ENCODE data around the gene MIA.
A peak's percentile ranks its signal among the peaks of the same experiment; 100 is the strongest.
"Not testable (repeated sequence)": the region's sequence is repeated elsewhere in the genome, so short reads cannot be mapped to it uniquely, and the experiment has no call there.

The MIA gene

DNA sequence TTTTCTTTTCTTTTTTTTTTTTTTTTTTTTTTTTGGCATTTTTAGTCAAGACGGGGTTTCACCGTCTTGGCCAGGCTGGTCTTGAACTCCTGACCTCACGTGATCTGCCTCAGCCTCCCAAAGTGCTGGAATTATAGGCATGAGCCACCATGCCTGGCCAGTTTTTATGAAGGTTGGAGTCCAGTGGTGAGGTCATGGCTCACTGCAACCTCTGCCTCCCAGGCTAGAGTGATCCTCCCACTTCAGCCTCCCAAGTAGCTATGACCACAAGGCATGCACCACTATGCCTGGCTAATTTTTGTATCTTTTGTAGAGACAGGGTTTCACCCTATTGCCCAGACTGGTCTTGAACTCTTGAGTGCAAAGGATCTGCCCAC is 20.1 kb upstream of the MIA start:
- DNase-seq (ENCODE audit: low read depth in 1 of 2, low spot score in 1 of 2), result no peak
- in situ Hi-C loops (cut with HindIII; ENCODE audit: low pct_unique_long_range_greater_than_20kb, low sequenced_read_pairs), result no loop called here
- no peak for TF ChIP-seq JUND (IDR thresholded peaks at IDR 0.05; ENCODE audit: low read depth)

DNA sequence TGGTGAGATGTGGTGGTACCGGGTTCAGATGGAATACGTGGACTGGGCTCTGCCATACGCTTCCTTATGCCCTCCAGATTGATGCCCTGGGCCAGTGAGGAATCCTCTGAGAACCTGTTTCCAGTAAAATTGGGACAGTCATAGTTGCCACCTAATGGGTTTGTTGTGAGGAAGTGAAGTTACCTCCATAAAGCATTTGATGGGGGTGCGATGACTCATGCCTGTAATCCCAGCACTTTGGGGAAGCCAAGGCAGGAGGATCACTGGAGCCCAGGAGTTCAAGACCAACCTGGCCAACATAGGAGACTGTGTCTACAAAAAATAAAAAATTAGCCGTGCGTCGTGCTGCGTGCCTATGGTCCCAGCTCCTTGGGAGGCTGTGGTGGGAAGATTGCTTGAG is 19.5 kb upstream of the MIA start:
- no peak for TF ChIP-seq JUND (IDR thresholded peaks at IDR 0.05; ENCODE audit: low read depth)
- in situ Hi-C loops (cut with HindIII; ENCODE audit: low pct_unique_long_range_greater_than_20kb, low sequenced_read_pairs), result no loop called here
- no peak for DNase-seq (ENCODE audit: low read depth in 1 of 2, low spot score in 1 of 2)

DNA sequence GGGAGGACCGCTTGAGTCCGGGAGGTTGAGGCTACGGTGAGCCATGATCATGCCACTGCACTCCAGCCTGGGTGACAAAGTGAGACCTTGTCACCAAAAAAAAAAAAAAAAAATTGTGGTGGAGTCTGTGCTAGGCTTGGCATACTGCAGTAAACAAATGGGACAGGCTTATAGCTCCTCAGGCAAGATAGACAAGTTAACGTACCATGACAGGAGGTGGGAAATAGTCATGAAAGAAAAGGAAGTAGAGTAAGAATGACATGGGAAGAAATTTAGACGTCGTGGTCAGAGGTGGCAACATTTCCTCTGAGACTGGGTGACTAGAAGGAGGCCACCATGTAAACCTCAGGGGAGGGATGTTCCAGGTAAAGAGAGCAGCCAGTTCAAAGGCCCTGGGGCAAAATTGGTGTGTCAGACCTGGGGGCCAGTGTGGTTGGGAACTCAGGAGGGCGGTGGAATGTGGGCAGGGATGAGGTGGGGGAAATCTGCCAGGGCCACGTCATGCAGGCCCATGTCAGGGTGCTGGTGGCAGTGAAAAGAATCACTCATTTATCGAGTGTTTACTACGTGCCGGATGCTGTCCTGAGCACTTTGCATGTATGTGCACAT is 18.7 kb upstream of the MIA start:
- no peak for DNase-seq (ENCODE audit: low read depth in 1 of 2, low spot score in 1 of 2)
- TF ChIP-seq JUND (IDR thresholded peaks at IDR 0.05; ENCODE audit: low read depth), result no peak
- in situ Hi-C loops (cut with HindIII; ENCODE audit: low pct_unique_long_range_greater_than_20kb, low sequenced_read_pairs), result no loop called here

DNA sequence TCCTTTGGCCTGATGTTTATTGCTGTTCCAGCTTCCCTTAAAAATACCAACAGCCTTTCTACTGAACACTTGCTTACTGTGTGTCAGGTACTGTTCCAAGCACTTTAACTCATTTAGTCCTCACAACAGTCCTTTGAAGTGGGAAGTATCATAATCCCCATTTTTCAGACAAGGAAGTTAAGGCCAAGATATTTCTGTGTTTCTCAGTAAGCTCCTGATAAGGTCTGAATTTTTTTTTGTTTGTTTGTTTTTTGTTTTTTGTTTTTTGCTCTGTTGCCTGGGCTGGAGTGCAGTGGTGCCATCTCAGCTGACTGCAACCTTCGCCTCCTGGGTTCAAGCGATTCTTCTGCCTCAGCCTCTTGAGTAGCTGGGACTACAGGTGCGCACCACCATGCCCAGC is 16.8 kb upstream of the MIA start:
- in situ Hi-C loops (cut with HindIII; ENCODE audit: low pct_unique_long_range_greater_than_20kb, low sequenced_read_pairs), result no loop called here
- no peak for TF ChIP-seq JUND (IDR thresholded peaks at IDR 0.05; ENCODE audit: low read depth)
- no peak for DNase-seq (ENCODE audit: low read depth in 1 of 2, low spot score in 1 of 2)

DNA sequence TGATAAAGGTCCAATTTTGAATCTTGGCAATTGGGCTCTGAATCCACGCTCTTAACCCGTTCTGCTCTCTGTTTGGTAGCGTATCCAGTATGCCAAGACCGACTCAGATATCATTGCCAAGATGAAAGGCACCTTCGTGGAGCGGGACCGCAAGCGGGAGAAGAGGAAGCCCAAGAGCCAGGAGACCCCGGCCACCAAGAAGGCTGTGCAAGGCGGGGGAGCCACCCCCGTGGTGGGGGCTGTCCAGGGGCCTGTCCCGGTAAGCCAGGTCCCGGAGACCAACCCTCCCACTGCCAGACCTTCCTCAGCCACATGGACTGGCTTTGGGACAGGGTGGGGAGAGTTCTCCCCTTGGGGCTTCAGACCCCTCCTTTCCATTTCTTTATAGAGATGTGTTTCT is 16.0 kb upstream of the MIA start:
- DNase-seq (ENCODE audit: low read depth in 1 of 2, low spot score in 1 of 2), result no peak
- in situ Hi-C loops (cut with HindIII; ENCODE audit: low pct_unique_long_range_greater_than_20kb, low sequenced_read_pairs), result no loop called here
- no peak for TF ChIP-seq JUND (IDR thresholded peaks at IDR 0.05; ENCODE audit: low read depth)

DNA sequence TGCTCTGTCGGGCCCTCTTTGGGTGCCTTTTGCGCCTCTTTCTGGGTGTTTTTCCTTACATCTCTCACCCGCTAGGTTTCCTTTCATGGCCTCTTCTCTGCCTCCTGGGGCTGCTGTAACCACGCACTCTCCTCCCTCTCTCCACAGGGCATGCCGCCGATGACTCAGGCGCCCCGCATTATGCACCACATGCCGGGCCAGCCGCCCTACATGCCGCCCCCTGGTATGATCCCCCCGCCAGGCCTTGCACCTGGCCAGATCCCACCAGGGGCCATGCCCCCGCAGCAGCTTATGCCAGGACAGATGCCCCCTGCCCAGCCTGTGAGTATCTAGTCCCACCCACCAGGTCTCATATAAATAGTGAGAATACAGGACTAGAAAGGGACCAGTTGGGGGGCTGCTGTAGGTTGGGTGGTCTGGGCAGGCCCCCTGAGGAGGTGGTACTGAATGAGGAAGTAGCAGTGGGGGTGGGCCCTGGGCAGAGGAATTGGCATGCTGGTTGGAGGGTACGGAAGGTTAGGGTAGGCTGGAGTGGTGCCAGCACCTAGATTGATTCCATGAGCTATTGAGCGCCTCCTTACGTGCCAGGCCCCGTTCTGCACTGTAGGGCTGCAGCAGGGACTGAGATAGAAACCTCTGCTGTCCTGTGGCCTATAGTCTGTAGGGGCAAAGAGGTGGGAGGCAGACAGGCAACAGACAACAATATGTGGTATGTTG is 12.4 kb upstream of the MIA start:
- TF ChIP-seq JUND (IDR thresholded peaks at IDR 0.05; ENCODE audit: low read depth), result no peak
- in situ Hi-C loops (cut with HindIII; ENCODE audit: low pct_unique_long_range_greater_than_20kb, low sequenced_read_pairs), result no loop called here
- DNase-seq (ENCODE audit: low read depth in 1 of 2, low spot score in 1 of 2), result no peak

DNA sequence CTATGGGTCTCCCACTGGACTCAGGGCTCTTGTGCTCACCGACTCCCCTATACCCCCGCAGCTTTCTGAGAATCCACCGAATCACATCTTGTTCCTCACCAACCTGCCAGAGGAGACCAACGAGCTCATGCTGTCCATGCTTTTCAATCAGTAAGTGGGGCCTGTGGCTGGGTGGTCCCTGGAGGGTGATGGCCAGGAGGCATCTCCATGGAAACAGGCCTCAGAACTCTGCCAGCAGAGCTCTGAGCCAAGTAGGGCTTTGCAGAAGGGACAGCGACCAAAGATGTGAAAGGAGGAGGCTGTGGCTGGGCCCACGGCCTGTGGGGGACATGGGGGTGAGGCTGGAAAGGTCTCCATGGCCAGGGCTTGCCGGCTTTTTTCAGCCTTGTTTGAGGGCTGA is 11.8 kb upstream of the MIA start:
- no peak for DNase-seq (ENCODE audit: low read depth in 1 of 2, low spot score in 1 of 2)
- in situ Hi-C loops (cut with HindIII; ENCODE audit: low pct_unique_long_range_greater_than_20kb, low sequenced_read_pairs), result no loop called here
- no peak for TF ChIP-seq JUND (IDR thresholded peaks at IDR 0.05; ENCODE audit: low read depth)

DNA sequence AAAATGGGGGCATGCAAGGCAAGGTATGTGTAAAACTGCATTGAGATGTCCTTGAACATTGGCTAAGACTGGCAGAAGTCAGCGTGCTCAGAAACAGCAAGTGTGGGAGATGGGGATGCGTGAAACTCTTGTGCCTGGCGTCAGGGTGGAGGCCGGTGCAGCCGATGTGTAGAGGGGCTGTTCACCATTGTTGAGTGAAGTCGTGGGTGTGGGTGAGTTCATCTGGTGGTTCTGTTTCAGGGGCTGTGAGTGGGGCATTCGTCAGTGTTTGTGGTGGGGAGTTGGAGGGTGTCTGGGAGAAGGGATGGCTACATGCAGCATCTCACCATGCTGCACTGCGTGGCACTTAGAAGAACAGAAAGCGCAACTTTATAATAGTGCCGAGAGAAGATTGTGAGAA is 11.4 kb upstream of the MIA start:
- TF ChIP-seq JUND (IDR thresholded peaks at IDR 0.05; ENCODE audit: low read depth), result no peak
- in situ Hi-C loops (cut with HindIII; ENCODE audit: low pct_unique_long_range_greater_than_20kb, low sequenced_read_pairs), result no loop called here
- DNase-seq (ENCODE audit: low read depth in 1 of 2, low spot score in 1 of 2), result no peak

DNA sequence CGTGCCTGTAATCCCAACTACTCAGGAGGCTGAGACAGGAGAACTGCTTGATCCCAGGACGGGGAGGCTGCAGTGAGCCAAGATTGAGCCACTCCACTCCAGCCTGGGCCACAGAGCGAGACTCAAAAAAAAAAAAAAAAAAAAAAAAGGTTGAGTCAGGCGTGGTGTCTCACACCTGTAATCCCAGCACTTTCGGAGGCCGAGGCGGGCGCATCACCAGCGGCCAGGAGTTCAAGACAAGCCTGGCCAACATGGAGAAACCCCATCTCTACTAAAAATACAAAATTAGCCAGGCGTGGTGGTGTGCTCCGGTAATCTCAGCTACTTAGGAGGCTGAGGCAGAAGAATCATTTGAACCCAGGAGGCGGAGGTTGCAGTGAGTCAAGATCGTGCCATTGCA is 8.9 kb upstream of the MIA start:
- DNase-seq (ENCODE audit: low read depth in 1 of 2, low spot score in 1 of 2); in situ Hi-C loops (cut with HindIII; ENCODE audit: low pct_unique_long_range_greater_than_20kb, low sequenced_read_pairs): not testable (repeated sequence)

DNA sequence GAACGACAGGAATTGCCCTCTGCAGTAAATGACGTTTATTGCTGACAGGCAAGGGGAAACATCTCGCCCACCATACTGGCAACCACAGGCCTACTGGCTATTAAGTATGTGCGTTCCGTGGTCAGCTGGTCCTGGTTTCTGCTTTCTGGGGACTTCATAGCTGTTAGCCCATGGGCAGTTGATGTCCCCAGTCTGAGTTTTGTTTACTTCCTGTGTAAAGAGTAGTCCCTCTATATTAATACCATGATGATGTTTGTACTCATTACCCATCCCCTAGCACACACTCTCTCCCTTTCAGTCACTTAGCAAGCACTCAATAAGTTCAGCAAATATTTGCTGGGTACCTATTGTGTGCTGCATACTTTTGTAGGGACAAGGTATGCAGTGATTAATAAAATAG is 6.5 kb upstream of the MIA start:
- in situ Hi-C loops (cut with HindIII; ENCODE audit: low pct_unique_long_range_greater_than_20kb, low sequenced_read_pairs), result no loop called here
- DNase-seq (ENCODE audit: low read depth in 1 of 2, low spot score in 1 of 2), result peak in 1 of 2 experiments; percentile 19
- no peak for TF ChIP-seq JUND (IDR thresholded peaks at IDR 0.05; ENCODE audit: low read depth)

DNA sequence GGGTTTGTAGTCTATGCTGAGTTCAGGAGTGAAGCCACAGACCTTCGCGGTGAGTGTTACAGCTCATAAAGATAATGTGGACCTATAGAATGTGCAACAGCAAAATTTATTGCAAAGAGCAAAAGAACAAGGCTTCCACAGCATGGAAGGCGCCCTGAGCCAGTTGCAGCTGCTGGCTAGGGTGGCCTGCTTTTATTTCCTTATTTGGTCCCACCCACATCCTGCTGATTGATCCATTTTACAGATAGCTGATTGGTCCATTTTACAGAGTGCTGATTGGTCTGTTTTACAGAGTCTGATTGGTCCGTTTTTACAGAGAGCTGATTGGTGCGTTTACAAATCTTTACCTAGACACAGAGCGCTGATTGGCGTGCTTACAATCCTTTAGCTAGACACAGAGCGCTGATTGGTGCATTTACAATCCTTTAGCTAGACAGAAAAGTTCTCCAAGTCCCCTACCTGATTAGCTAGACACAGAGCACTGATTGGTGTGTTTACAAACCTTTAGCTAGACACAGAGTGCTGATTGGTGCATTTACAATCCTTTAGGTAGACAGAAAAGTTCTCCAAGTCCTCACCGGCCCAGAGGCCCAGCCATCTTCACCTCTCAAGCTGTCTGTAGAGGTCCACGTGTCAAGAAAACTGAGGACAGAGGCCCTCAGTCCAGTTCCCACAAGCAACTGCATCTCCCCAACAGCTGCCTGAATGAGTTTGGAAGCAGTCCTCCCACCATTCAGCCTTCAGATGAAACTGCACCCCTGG is 4.0 kb upstream of the MIA start:
- in situ Hi-C loops (cut with HindIII; ENCODE audit: low pct_unique_long_range_greater_than_20kb, low sequenced_read_pairs), result not testable (repeated sequence)
- DNase-seq (ENCODE audit: low read depth in 1 of 2, low spot score in 1 of 2), result peak in 1 of 2 experiments; percentile 49

DNA sequence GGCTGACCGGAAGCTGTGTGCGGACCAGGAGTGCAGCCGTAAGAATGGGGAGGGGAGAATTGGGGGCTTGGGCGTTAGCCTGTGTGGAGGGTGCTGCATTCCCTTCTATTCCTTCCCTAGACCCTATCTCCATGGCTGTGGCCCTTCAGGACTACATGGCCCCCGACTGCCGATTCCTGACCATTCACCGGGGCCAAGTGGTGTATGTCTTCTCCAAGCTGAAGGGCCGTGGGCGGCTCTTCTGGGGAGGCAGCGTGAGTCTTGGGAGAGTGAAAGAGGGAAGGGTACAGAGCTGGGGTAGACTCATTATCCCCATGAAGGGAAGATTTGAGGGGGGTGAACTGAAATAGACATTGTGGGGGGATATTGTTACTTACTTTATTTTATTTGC is 306 bp downstream of the MIA start:
- in situ Hi-C loops (cut with HindIII; ENCODE audit: low pct_unique_long_range_greater_than_20kb, low sequenced_read_pairs), result no loop called here
- DNase-seq (ENCODE audit: low read depth in 1 of 2, low spot score in 1 of 2), result no peak
- no peak for TF ChIP-seq JUND (IDR thresholded peaks at IDR 0.05; ENCODE audit: low read depth)

DNA sequence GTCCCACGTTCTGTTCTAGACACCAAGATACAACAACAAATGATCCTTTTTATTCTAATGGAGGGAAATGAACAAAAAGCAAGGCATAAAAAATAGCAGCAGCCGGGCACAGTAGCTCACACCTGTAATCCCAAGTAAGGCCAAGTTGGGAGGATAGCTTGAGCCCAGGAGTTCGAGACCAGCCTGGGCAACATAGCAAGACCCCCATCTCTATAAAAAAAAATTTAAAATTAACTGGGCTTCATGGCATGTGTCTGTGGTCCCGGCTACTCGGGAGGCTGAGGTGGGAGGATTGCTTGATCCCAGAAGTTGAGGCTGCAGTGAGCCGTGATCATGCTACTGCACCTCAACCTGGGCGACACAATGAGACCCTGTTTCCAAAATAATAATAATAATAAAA is 1.0 kb downstream of the MIA start:
- no peak for DNase-seq (ENCODE audit: low read depth in 1 of 2, low spot score in 1 of 2)
- no peak for TF ChIP-seq JUND (IDR thresholded peaks at IDR 0.05; ENCODE audit: low read depth)
- in situ Hi-C loops (cut with HindIII; ENCODE audit: low pct_unique_long_range_greater_than_20kb, low sequenced_read_pairs), result no loop called here

Data from T47D (cell line).